Activated CD4-positive, alpha-beta T cell treated with anti-CD3 and anti-CD28 coated beads, Interleukin-10, Interleukin-2, amounts not matched to agents 100 ng/mL and 50 ng/mL, durations not matched to agents 16 hours and 8 hours (primary cell): ENCODE measurements around the gene RAP1A.

Source experiments
- DNase-seq: peaks from one replicate; pipeline ENCODE4 v3.0.0-alpha.2; 2020

Gene RAP1A

GRCh38 chr1:111720977-111721786 lies 101.6 kb downstream of the RAP1A start:
- no peak for DNase-seq

GRCh38 chr1:111723091-111723806 lies 103.7 kb downstream of the RAP1A start:
- no peak for DNase-seq

- no peak for DNase-seq
These were observed 104.3 kb downstream of the RAP1A start for GRCh38 chr1:111723871-111724270.

- DNase-seq = no peak
These were observed 105.6 kb downstream of the RAP1A start for GRCh38 chr1:111725192-111725591.

- DNase-seq = no peak
These were observed 107.5 kb downstream of the RAP1A start for GRCh38 chr1:111727056-111727455.

GRCh38 chr1:111729271-111729921 lies 109.8 kb downstream of the RAP1A start:
- DNase-seq = no peak

GRCh38 chr1:111729946-111730681 lies 110.5 kb downstream of the RAP1A start:
- DNase-seq = no peak

- DNase-seq = no peak
These were observed 111.1 kb downstream of the RAP1A start for GRCh38 chr1:111730706-111731105.

- no peak for DNase-seq
These were observed 112.4 kb downstream of the RAP1A start for GRCh38 chr1:111731956-111732355.

GRCh38 chr1:111732718-111733117 lies 113.1 kb downstream of the RAP1A start:
- no peak for DNase-seq

GRCh38 chr1:111733183-111733991 lies 113.8 kb downstream of the RAP1A start:
- DNase-seq = peak; percentile 37

- no peak for DNase-seq
These were observed 114.4 kb downstream of the RAP1A start for GRCh38 chr1:111733992-111734341.

GRCh38 chr1:111734426-111734825 lies 114.8 kb downstream of the RAP1A start:
- no peak for DNase-seq

GRCh38 chr1:111734856-111735255 lies 115.3 kb downstream of the RAP1A start:
- no peak for DNase-seq

- DNase-seq = no peak
These were observed 115.7 kb downstream of the RAP1A start for GRCh38 chr1:111735321-111735720.

GRCh38 chr1:111735858-111736544 lies 116.4 kb downstream of the RAP1A start:
- no peak for DNase-seq

GRCh38 chr1:111736548-111737215 lies 117.1 kb downstream of the RAP1A start:
- no peak for DNase-seq

GRCh38 chr1:111737216-111738132 lies 117.9 kb downstream of the RAP1A start:
- no peak for DNase-seq

GRCh38 chr1:111738133-111738435 lies 118.5 kb downstream of the RAP1A start:
- no peak for DNase-seq
